Measurements from ENCODE around the gene MIDN.

The MIDN gene

GRCh38 chr19:1293782-1294604 lies 45.6 kb downstream of the MIDN start:
- DNase-seq (ENCODE audit: low read depth), result no peak
- H3K4me3 ChIP-seq (ENCODE audit: low read depth, low read length), result no peak overlapping the region
- TF ChIP-seq CTCF (IDR thresholded peaks at IDR 0.05; ENCODE audit: low read depth, low read length, missing control alignments), result no peak

GRCh38 chr19:1294688-1295087 lies 46.3 kb downstream of the MIDN start:
- no peak for TF ChIP-seq CTCF (IDR thresholded peaks at IDR 0.05; ENCODE audit: low read depth, low read length, missing control alignments)
- no peak for DNase-seq (ENCODE audit: low read depth)
- no peak overlapping the region for H3K4me3 ChIP-seq (ENCODE audit: low read depth, low read length)

GRCh38 chr19:1295169-1296012 lies 47.0 kb downstream of the MIDN start:
- no peak for DNase-seq (ENCODE audit: low read depth)
- TF ChIP-seq CTCF (IDR thresholded peaks at IDR 0.05; ENCODE audit: low read depth, low read length, missing control alignments), result no peak
- no peak overlapping the region for H3K4me3 ChIP-seq (ENCODE audit: low read depth, low read length)

- no peak for TF ChIP-seq CTCF (IDR thresholded peaks at IDR 0.05; ENCODE audit: low read depth, low read length, missing control alignments)
- no peak for DNase-seq (ENCODE audit: low read depth)
- H3K4me3 ChIP-seq (ENCODE audit: low read depth, low read length), result no peak overlapping the region
Measured at GRCh38 chr19:1296078-1296477, 47.7 kb downstream of the MIDN start.

GRCh38 chr19:1296575-1297271 lies 48.3 kb downstream of the MIDN start:
- no peak for DNase-seq (ENCODE audit: low read depth)
- no peak overlapping the region for H3K4me3 ChIP-seq (ENCODE audit: low read depth, low read length)
- TF ChIP-seq CTCF (IDR thresholded peaks at IDR 0.05; ENCODE audit: low read depth, low read length, missing control alignments), result no peak

- DNase-seq (ENCODE audit: low read depth), result no peak
- no peak for TF ChIP-seq CTCF (IDR thresholded peaks at IDR 0.05; ENCODE audit: low read depth, low read length, missing control alignments)
- no peak overlapping the region for H3K4me3 ChIP-seq (ENCODE audit: low read depth, low read length)
Measured at GRCh38 chr19:1298235-1298634, 49.9 kb downstream of the MIDN start.
